ENCODE data around the gene C9orf72. TPM values are rescaled to one million over a fixed set of nuclear protein-coding genes. Genes with fewer than 3 reads are reported as not detected.
A peak's percentile ranks its signal among the peaks of the same experiment; 100 is the strongest.

C9orf72 gene
- total and polyA plus RNA-seq, 2 of the 8 experiments (the other 6 are each of a cell fraction or from before 2014, with no cell fraction given) = 7.2 to 17.5 TPM

- Histone ChIP-seq H3K27ac (ENCODE audit: low read depth, low read length) (no peak overlapping the region), H2AK5ac (ENCODE audit: low read depth, low read length) (0 out of 2 replicates have a peak overlapping the region, but pooled peaks have one; percentile 5), H4K91ac (replicated peaks; ENCODE audit: insufficient read length, low read length) (no peak overlapping the region), H2BK12ac (ENCODE audit: low read depth, low read length) (no peak overlapping the region), H3K4ac (replicated peaks; ENCODE audit: insufficient read length, low read depth, low read length) (no peak overlapping the region), H3K4me1 (replicated peaks in 1 of 4; ENCODE audit: control insufficient read depth in 3 of 4, insufficient read depth in 4 of 4, low read length in 3 of 4) (peaks cover 0 to 5% (median 2%) of the 10 kb centered on the region in 4 experiments; a peak in 3 of 7 replicates), H2BK120ac (replicated peaks; ENCODE audit: low read depth, low read length) (no peak overlapping the region), H3K4me3 (ENCODE audit: extremely low read depth in 1 of 4, insufficient read depth in 2 of 4, low read depth in 3 of 4, low read length in 4 of 4) (no peak overlapping the region), H3K56ac (replicated peaks; ENCODE audit: insufficient read length, low read depth, low read length) (no peak overlapping the region), H3K4me2 (ENCODE audit: insufficient read depth in 1 of 2, low read depth in 2 of 2, low read length in 2 of 2) (no peak overlapping the region), H3K9me3 (ENCODE audit: insufficient read depth in 2 of 2, low read depth in 1 of 2, low read length in 1 of 2) (no peaks in the 10 kb centered on the region), H4K8ac (ENCODE audit: extremely low read depth, insufficient read depth, low read length) (no peak overlapping the region), H3K27me3 (replicated peaks in 1 of 4; ENCODE audit: control insufficient read depth in 3 of 4, extremely low read depth in 1 of 4, insufficient read depth in 3 of 4, low read length in 3 of 4) (no peaks in the 10 kb centered on the region), H3K9ac (replicated peaks in 1 of 4; ENCODE audit: extremely low read depth in 1 of 4, low read depth in 3 of 4, low read length in 3 of 4) (no peak overlapping the region), H2BK5ac (ENCODE audit: low read depth, low read length) (no peak overlapping the region), H2BK15ac (ENCODE audit: low read length) (no peak overlapping the region), H3K18ac (ENCODE audit: extremely low read depth, low read length) (no peak overlapping the region), H2AFZ (ENCODE audit: low read length) (no peak overlapping the region), H4K20me1 (replicated peaks in 1 of 2; ENCODE audit: control insufficient read depth in 1 of 2, insufficient read depth in 2 of 2, low read length in 2 of 2) (no peaks in the 10 kb centered on the region), H3K36me3 (ENCODE audit: control insufficient read depth in 2 of 4, insufficient read depth in 4 of 4, low read length in 3 of 4) (peaks cover 0 to 6% (median 0%) of the 10 kb centered on the region in 4 experiments; a peak in 1 of 8 replicates), H3K79me1 (ENCODE audit: low read depth, low read length) (no peaks in the 10 kb centered on the region), H3K14ac (ENCODE audit: insufficient read length) (no peak overlapping the region), H3K23ac (ENCODE audit: insufficient read length) (no peak overlapping the region), H3K23me2 (ENCODE audit: low read depth, low read length) (no peaks in the 10 kb centered on the region), H2BK20ac (ENCODE audit: low read length) (no peak overlapping the region), H4K5ac (ENCODE audit: insufficient read length, low read depth, low read length) (no peak overlapping the region), H3K79me2 (ENCODE audit: control insufficient read depth in 1 of 2, insufficient read depth in 2 of 2, low read length in 2 of 2) (peaks cover 3 to 6% of the 10 kb centered on the region in 2 experiments; a peak in 2 of 4 replicates)
- POLR2A ChIA-PET (ENCODE audit: partially characterized antibody) = no interaction called here
- FAIRE-seq = no peak
- CTCF ChIA-PET (ENCODE audit: partially characterized antibody) = no interaction called here
- no peak for DNase-seq (ENCODE audit: low read depth in 1 of 2, low spot score in 2 of 2)
- TF ChIP-seq TBP (IDR thresholded peaks at IDR 0.05; ENCODE audit: low read depth, low read length) (no peak), JUND (IDR thresholded peaks at IDR 0.05; ENCODE audit: low read length) (no peak), MAFK (IDR thresholded peaks at IDR 0.05; ENCODE audit: low read depth, low read length) (no peak), POLR2AphosphoS5 (IDR thresholded peaks at IDR 0.05; ENCODE audit: low read depth, low read length) (no peak), CTCF (IDR thresholded peaks at IDR 0.05; ENCODE audit: control extremely low read depth in 1 of 3, insufficient read depth in 1 of 3, low read depth in 1 of 3, low read length in 3 of 3) (no peak), EGR1 (IDR thresholded peaks at IDR 0.05; ENCODE audit: borderline replicate concordance, low read depth, low read length) (no peak), SIX5 (IDR thresholded peaks at IDR 0.05; ENCODE audit: low read depth, low read length) (no peak), PHF8 (conservative IDR thresholded peaks at IDR 0.05; ENCODE audit: low read depth, low read length) (no peak), GABPA (IDR thresholded peaks at IDR 0.05; ENCODE audit: borderline replicate concordance, insufficient read depth, low read length) (no peak), CBX5 (IDR thresholded peaks at IDR 0.05; ENCODE audit: low read depth, low read length) (no peak), FOSL1 (IDR thresholded peaks at IDR 0.05; ENCODE audit: insufficient read depth, low read depth, low read length) (no peak), ZNF274 (IDR thresholded peaks at IDR 0.05; ENCODE audit: borderline replicate concordance, extremely low read depth, low read length) (no peak), CTBP2 (IDR thresholded peaks at IDR 0.05; ENCODE audit: borderline replicate concordance, insufficient read depth, insufficient read length, low read length) (no peak)
These were observed 69.0 kb downstream of the C9orf72 start for GRCh38 chr9:27504259-27504658.
